Body of pancreas (tissue), 4 donors: ENCODE results near the gene TRAK2.

Experiments used
- POLR2A ChIP-seq, 3 donors: fragments of 450-650 bp; IDR thresholded peaks; one replicate each; pipeline ENCODE4 v1.6.1; 2016; ENCODE audit warnings: antibody characterized with exemption in 3 of 3, mild to moderate bottlenecking in 2 of 3
- TF ChIP-seq, protein P1 (sequence below), 7 experiments: fragments of 450-650 bp in 4 of 7; fragments of 200-600 bp in 3 of 7; sonication (generic) in 3 of 7; IDR thresholded peaks; one replicate each; pipeline ENCODE4 v1.5.1; 2016 to 2019; ENCODE audit warnings: antibody characterized with exemption in 7 of 7

DNA sequence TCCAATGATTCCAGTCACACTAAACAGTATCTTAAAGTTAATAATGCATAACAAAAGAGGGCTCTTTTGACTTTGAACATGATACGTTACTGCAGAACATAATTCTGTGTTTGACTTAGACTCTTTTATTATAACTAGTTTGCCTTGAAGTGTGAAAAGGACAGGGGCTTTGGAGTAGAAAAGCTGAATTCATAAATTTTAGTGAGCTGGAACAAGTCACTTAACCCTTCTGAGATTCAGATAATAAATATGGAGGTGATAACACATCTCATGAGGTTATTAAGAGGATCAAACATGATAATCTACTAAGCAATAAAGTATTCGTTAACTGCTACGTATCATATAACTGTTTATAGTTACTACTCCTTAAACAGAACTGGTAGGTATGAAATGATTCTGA, 49.4 kb downstream of the TRAK2 start:
- TF ChIP-seq, protein P1, sequence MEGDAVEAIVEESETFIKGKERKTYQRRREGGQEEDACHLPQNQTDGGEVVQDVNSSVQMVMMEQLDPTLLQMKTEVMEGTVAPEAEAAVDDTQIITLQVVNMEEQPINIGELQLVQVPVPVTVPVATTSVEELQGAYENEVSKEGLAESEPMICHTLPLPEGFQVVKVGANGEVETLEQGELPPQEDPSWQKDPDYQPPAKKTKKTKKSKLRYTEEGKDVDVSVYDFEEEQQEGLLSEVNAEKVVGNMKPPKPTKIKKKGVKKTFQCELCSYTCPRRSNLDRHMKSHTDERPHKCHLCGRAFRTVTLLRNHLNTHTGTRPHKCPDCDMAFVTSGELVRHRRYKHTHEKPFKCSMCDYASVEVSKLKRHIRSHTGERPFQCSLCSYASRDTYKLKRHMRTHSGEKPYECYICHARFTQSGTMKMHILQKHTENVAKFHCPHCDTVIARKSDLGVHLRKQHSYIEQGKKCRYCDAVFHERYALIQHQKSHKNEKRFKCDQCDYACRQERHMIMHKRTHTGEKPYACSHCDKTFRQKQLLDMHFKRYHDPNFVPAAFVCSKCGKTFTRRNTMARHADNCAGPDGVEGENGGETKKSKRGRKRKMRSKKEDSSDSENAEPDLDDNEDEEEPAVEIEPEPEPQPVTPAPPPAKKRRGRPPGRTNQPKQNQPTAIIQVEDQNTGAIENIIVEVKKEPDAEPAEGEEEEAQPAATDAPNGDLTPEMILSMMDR (IDR thresholded peaks at IDR 0.05): no peak
- TF ChIP-seq POLR2A (IDR thresholded peaks at IDR 0.05): no peak
